Neural cell (in vitro differentiated cells): ENCODE data around the gene ZMYND11. TPM values are rescaled to one million over a fixed set of nuclear protein-coding genes. Genes with fewer than 3 reads are reported as not detected.

Experiments
- H2AFZ ChIP-seq: fragments of 200-600, 300-800 bp; sonication (generic), shearing (Covaris generic); 2 replicates; pipeline ENCODE4 v1.6.0; 2014; ENCODE audit warnings: low read depth, mild to moderate bottlenecking, antibody characterized with exemption, low read length, moderate library complexity
- H3F3A ChIP-seq: fragments of 200-600 bp; shearing (Covaris generic); 2 replicates; pipeline ENCODE4 v1.6.1; 2016; ENCODE audit warnings: mild to moderate bottlenecking, moderate library complexity, mixed read lengths, antibody characterized with exemption, low read length; ENCODE audit not compliant: insufficient read depth, poor library complexity, severe bottlenecking
- H3K27ac ChIP-seq: fragments of 200-600, 300-800 bp; sonication (generic), shearing (Covaris generic); 2 replicates; pipeline ENCODE4 v1.5.1; 2014; ENCODE audit warnings: mild to moderate bottlenecking, low read length, moderate library complexity
- H3K27me3 ChIP-seq: fragments of 300-800, 200-600 bp; sonication (generic), shearing (Covaris generic); 2 replicates; pipeline ENCODE4 v1.6.0; 2014; ENCODE audit warnings: mild to moderate bottlenecking, low read depth, low read length, moderate library complexity; ENCODE audit not compliant: insufficient read depth
- H3K36me3 ChIP-seq: fragments of 300-800, 200-600 bp; sonication (generic), shearing (Covaris generic); 2 replicates; pipeline ENCODE4 v1.5.1; 2014; ENCODE audit warnings: mild to moderate bottlenecking, antibody characterized with exemption, low read length, moderate library complexity; ENCODE audit not compliant: insufficient read depth
- H3K4me2 ChIP-seq: fragments of 300-800, 200-600 bp; sonication (generic), shearing (Covaris generic); 2 replicates; pipeline ENCODE4 v1.6.0; 2014; ENCODE audit warnings: mild to moderate bottlenecking, low read length
- H3K4me3 ChIP-seq: fragments of 300-800, 200-600 bp; sonication (generic), shearing (Covaris generic); 2 replicates; pipeline ENCODE4 v1.5.1; 2014; ENCODE audit warnings: mild to moderate bottlenecking, low read length, moderate library complexity
- H3K79me2 ChIP-seq: fragments of 200-600 bp; shearing (Covaris generic); replicated peaks from 2 replicates; pipeline ENCODE4 v1.6.0; 2014; ENCODE audit warnings: mild to moderate bottlenecking, low read length, moderate library complexity; ENCODE audit not compliant: insufficient read depth
- H3K9ac ChIP-seq: fragments of 300-800, 200-600 bp; sonication (generic), shearing (Covaris generic); 2 replicates; pipeline ENCODE4 v1.6.1; 2016; ENCODE audit warnings: mild to moderate bottlenecking, low read length, mixed read lengths
- H3K9me2 ChIP-seq: fragments of 200-600 bp; shearing (Covaris generic); 2 replicates; pipeline ENCODE4 v1.6.1; 2016; ENCODE audit warnings: mild to moderate bottlenecking, low read length, mixed read lengths; ENCODE audit not compliant: insufficient read depth
- H3K9me3 ChIP-seq: fragments of 200-600, 300-800 bp; sonication (generic), shearing (Covaris generic); 2 replicates; pipeline ENCODE4 v1.6.1; 2016; ENCODE audit warnings: mild to moderate bottlenecking, mixed run types, low read length, moderate library complexity, mixed read lengths
- H4K20me1 ChIP-seq: fragments of 200-600 bp; shearing (Covaris generic); 2 replicates; pipeline ENCODE4 v1.6.1; 2016; ENCODE audit warnings: mild to moderate bottlenecking, mixed run types; ENCODE audit not compliant: insufficient read depth
- EP300 ChIP-seq: fragments of 450-650 bp; conservative IDR thresholded peaks from 2 replicates; pipeline ENCODE4 v1.6.1; 2014; ENCODE audit warnings: antibody characterized with exemption, mild to moderate bottlenecking, moderate library complexity; ENCODE audit not compliant: poor library complexity, severe bottlenecking
- EZH2 ChIP-seq: fragments of 200-600, 300-800 bp; shearing (Covaris generic), sonication (generic); IDR thresholded peaks from 2 replicates; pipeline ENCODE4 v1.6.1; 2014; ENCODE audit warnings: antibody characterized with exemption, low read length, borderline replicate concordance, mild to moderate bottlenecking; ENCODE audit not compliant: insufficient read depth, poor library complexity, severe bottlenecking
- MXI1 ChIP-seq: fragments of 450-650 bp; conservative IDR thresholded peaks from 2 replicates; pipeline ENCODE4 v1.6.1; 2014; ENCODE audit warnings: antibody characterized with exemption, mild to moderate bottlenecking; ENCODE audit not compliant: poor library complexity, severe bottlenecking
- POLR2AphosphoS5 ChIP-seq: IDR thresholded peaks from 2 replicates; pipeline ENCODE4 v1.6.1; 2012
- RAD21 ChIP-seq: fragments of 450-650 bp; conservative IDR thresholded peaks from 2 replicates; pipeline ENCODE4 v1.6.1; 2014; ENCODE audit warnings: antibody characterized with exemption, mild to moderate bottlenecking, moderate library complexity
- SMC3 ChIP-seq: fragments of 450-650 bp; conservative IDR thresholded peaks from 2 replicates; pipeline ENCODE4 v1.6.1; 2014; ENCODE audit warnings: antibody characterized with exemption, mild to moderate bottlenecking, moderate library complexity; ENCODE audit not compliant: poor library complexity
- TAF1 ChIP-seq: IDR thresholded peaks from 2 replicates; pipeline ENCODE4 v1.6.1; 2012; ENCODE audit warnings: low read depth
- polyA plus RNA-seq: library from polyadenylated mRNA; depleted of rRNA; stranded (reverse); fragments of >200 nt; gene quantifications from 2 replicates; pipeline ENCODE4 v1.2.3, GENCODE V29; 2014
- TF ChIP-seq, protein P1 (sequence below): fragments of 450-650 bp; IDR thresholded peaks from 2 replicates; pipeline ENCODE4 v1.5.1; 2014; ENCODE audit warnings: antibody characterized with exemption, mild to moderate bottlenecking, moderate library complexity; ENCODE audit not compliant: poor library complexity, severe bottlenecking
- TF ChIP-seq, protein P2 (sequence below): IDR thresholded peaks from 2 replicates; pipeline ENCODE4 v1.6.1; 2012; ENCODE audit warnings: borderline replicate concordance

The ZMYND11 gene
- polyA plus RNA-seq, 1 donor from 2014 or later: 122 TPM

- H3K36me3 ChIP-seq: no peaks in the 10 kb centered on the region
- no peak overlapping the region for H3K27ac ChIP-seq
- TF ChIP-seq, protein P1, sequence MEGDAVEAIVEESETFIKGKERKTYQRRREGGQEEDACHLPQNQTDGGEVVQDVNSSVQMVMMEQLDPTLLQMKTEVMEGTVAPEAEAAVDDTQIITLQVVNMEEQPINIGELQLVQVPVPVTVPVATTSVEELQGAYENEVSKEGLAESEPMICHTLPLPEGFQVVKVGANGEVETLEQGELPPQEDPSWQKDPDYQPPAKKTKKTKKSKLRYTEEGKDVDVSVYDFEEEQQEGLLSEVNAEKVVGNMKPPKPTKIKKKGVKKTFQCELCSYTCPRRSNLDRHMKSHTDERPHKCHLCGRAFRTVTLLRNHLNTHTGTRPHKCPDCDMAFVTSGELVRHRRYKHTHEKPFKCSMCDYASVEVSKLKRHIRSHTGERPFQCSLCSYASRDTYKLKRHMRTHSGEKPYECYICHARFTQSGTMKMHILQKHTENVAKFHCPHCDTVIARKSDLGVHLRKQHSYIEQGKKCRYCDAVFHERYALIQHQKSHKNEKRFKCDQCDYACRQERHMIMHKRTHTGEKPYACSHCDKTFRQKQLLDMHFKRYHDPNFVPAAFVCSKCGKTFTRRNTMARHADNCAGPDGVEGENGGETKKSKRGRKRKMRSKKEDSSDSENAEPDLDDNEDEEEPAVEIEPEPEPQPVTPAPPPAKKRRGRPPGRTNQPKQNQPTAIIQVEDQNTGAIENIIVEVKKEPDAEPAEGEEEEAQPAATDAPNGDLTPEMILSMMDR: no peak
- no peak for TF ChIP-seq EZH2
- no peak for TF ChIP-seq POLR2AphosphoS5
- TF ChIP-seq RAD21: no peak
- TF ChIP-seq EP300: no peak
- no peak for TF ChIP-seq MXI1
- TF ChIP-seq SMC3: no peak
- TF ChIP-seq, protein P2, sequence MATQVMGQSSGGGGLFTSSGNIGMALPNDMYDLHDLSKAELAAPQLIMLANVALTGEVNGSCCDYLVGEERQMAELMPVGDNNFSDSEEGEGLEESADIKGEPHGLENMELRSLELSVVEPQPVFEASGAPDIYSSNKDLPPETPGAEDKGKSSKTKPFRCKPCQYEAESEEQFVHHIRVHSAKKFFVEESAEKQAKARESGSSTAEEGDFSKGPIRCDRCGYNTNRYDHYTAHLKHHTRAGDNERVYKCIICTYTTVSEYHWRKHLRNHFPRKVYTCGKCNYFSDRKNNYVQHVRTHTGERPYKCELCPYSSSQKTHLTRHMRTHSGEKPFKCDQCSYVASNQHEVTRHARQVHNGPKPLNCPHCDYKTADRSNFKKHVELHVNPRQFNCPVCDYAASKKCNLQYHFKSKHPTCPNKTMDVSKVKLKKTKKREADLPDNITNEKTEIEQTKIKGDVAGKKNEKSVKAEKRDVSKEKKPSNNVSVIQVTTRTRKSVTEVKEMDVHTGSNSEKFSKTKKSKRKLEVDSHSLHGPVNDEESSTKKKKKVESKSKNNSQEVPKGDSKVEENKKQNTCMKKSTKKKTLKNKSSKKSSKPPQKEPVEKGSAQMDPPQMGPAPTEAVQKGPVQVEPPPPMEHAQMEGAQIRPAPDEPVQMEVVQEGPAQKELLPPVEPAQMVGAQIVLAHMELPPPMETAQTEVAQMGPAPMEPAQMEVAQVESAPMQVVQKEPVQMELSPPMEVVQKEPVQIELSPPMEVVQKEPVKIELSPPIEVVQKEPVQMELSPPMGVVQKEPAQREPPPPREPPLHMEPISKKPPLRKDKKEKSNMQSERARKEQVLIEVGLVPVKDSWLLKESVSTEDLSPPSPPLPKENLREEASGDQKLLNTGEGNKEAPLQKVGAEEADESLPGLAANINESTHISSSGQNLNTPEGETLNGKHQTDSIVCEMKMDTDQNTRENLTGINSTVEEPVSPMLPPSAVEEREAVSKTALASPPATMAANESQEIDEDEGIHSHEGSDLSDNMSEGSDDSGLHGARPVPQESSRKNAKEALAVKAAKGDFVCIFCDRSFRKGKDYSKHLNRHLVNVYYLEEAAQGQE: no peak
- TF ChIP-seq TAF1: no peak
- H4K20me1 ChIP-seq: no peaks in the 10 kb centered on the region
- H2AFZ ChIP-seq: no peak overlapping the region
- no peaks in the 10 kb centered on the region for H3K9me3 ChIP-seq
- H3K4me2 ChIP-seq: no peak overlapping the region
- no peaks in the 10 kb centered on the region for H3K9me2 ChIP-seq
- no peaks in the 10 kb centered on the region for H3K79me2 ChIP-seq
- no peaks in the 10 kb centered on the region for H3K27me3 ChIP-seq
- no peaks in the 10 kb centered on the region for H3F3A ChIP-seq
- H3K9ac ChIP-seq: no peak overlapping the region
- H3K4me3 ChIP-seq: no peak overlapping the region
Measured at GRCh38 chr10:104416-104815, 30.8 kb upstream of the ZMYND11 start.

DNA sequence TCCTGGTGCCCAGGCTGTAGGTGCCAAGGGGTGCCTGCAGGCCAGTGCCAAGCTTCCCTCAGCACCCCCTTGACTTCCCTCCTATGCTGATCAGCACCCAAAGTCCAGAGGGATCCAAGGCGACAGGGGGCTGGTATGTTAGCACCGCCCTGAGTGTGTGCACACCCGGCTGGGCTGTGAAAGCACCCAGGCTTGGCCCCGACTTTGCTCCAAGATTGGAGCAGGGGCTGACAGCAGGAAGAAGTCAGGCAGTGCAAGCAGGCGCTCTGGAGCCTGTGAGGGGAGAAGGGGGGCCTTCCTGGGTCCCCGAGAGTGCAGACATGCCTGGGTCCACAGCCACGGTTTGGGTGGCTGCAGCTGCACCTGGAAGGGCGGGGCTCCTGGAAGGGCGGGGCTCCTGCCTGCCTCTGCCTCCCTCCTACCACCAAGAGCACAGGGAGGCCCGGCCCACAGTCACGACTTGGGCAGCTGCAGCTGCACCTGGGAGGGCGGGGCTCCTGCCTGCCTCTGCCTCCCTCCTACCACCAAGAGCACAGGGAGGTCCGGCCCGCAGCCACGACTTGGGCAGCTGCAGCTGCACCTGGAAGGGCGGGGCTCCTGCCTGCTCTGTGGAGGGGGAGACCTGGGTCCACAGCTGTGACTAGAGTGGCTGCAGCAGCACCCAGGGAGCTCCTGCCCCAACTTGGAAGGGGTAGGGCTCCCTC, 30.2 kb upstream of the ZMYND11 start:
- no peak overlapping the region for H3K4me3 ChIP-seq
- no peaks in the 10 kb centered on the region for H3K27me3 ChIP-seq
- no peaks in the 10 kb centered on the region for H3F3A ChIP-seq
- no peak overlapping the region for H3K9ac ChIP-seq
- no peaks in the 10 kb centered on the region for H3K9me2 ChIP-seq
- H2AFZ ChIP-seq: no peak overlapping the region
- no peaks in the 10 kb centered on the region for H3K36me3 ChIP-seq
- no peak for TF ChIP-seq TAF1
- TF ChIP-seq EZH2: no peak
- TF ChIP-seq MXI1: no peak
- no peaks in the 10 kb centered on the region for H3K79me2 ChIP-seq
- H3K27ac ChIP-seq: no peak overlapping the region
- no peaks in the 10 kb centered on the region for H3K9me3 ChIP-seq
- no peaks in the 10 kb centered on the region for H4K20me1 ChIP-seq
- H3K4me2 ChIP-seq: no peak overlapping the region
